LHCN-M2 (cell line): ENCODE measurements around the gene RAD51B. TPM values are rescaled to one million over a fixed set of nuclear protein-coding genes. Genes with fewer than 3 reads are reported as not detected.

Source experiments
- DNase-seq: peaks from one replicate; pipeline ENCODE4 v3.0.0-alpha.2; 2012; ENCODE audit warnings: low read depth
- total RNA-seq: library from RNA; depleted of rRNA; stranded (reverse); fragments of >200 nt; gene quantifications from 2 replicates; pipeline ENCODE4 v1.2.3, GENCODE V29; 2014

Gene RAD51B
- total RNA-seq, 1 experiment from 2014 or later, result 14.5 TPM

- no peak for DNase-seq
Measured at GRCh38 chr14:68208626-68209317, 389.2 kb downstream of the RAD51B start.

- peak; percentile 98 for DNase-seq
Measured at GRCh38 chr14:68210729-68211299, 391.2 kb downstream of the RAD51B start.

DNA sequence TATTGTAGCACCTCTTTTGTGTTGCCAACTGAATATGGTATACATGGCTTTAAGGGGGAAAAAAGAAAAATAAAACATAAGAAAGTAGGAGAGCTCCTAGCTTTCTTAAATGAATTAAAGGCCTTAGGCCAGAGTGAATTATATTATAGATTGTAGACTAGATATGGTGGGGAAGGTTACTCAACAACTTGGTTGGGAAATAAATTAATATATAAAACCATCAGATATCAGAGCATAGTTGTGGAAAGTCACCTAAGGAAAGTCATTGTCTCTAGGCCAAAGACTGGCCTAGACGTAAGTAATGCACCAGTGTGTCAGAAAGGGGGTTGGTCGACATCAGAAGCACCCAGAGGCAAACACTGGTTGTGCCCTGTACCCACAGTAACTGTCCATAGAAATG lies 391.8 kb downstream of the RAD51B start:
- DNase-seq, result no peak

- DNase-seq, result no peak
Measured at GRCh38 chr14:68211886-68212285, 392.3 kb downstream of the RAD51B start.

DNA sequence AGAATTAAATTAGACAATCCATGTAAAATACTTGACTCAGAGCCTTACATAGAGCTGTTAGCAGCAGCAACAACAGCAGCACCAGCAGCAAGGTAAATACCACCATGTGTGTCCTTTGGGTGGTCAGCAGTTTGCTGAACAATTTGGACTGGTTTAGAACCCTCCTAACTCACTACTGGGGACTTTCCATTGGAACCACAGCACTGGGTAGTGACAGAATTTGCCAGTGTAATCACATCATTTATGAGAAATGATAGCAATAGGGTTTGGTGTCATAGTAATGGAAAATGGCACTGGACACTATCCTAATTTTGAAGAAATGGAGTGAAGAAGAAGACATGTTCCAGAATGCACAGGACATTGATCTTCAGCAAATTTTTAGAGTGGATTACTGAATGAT lies 392.8 kb downstream of the RAD51B start:
- no peak for DNase-seq

- no peak for DNase-seq
Measured at GRCh38 chr14:68214431-68214830, 394.9 kb downstream of the RAD51B start.

- DNase-seq, result no peak
Measured at GRCh38 chr14:68215629-68216028, 396.1 kb downstream of the RAD51B start.

DNA sequence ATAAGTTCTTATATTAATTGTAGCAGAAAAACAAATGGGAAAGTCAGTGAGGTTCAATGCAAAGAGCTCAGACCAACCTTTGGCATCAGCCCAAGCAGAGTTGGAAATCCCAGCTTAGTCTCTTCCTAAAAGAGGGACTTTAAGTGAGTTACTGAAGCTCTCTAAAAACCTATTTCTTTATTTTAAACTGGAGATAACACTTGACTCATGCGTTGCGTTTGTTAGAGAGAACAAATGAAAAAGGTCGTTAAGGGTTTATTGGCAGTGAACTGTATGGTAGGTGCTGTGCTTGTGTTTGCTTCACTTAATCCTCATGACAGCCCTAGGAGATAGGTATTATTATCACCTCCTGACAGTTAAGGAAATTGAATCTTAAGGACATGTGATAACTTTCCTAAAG lies 396.5 kb downstream of the RAD51B start:
- no peak for DNase-seq

DNA sequence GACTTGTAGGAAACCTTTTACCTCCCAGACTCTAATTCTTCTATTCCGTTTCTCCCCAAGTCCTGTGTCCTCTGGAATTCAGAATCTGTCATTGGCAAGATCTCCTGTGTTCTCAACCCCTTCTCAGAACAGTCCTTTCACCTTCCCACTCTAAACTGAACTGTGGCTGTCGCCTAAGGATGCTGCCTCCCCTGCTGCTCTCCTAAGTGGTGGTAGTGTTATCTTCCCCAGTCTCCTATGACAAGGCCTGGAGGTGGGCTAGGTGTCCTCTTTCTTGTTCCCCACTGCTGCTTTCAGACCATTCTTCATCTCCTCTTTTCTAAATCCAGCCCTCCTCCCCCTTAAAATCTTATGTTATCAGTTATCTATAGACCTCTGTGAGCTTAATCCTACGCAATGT lies 397.4 kb downstream of the RAD51B start:
- no peak for DNase-seq

- DNase-seq, result no peak
Measured at GRCh38 chr14:68217791-68218340, 398.3 kb downstream of the RAD51B start.

GRCh38 chr14:68219407-68219806 lies 399.8 kb downstream of the RAD51B start:
- DNase-seq, result no peak

DNA sequence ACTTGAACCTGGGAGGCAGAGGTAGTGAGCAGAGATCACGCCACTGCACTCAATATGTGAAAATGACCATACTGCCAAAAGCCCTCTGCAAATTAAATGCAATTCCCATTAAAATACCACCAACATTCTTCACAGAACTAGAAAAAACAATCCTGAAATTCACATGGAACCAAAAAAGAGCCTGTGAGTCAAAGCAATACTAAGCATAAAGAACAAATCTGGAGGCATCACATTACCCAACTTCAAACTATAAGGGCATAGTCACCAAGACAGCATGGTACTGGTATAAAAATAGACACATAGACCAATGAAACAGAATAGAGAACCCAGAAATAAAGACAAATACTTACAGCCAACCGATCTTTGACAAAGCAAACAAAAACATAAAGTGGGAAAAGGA lies 401.5 kb downstream of the RAD51B start:
- peak; percentile 52 for DNase-seq

- no peak for DNase-seq
Measured at GRCh38 chr14:68222154-68222553, 402.6 kb downstream of the RAD51B start.

GRCh38 chr14:68222726-68223125 lies 403.1 kb downstream of the RAD51B start:
- DNase-seq, result no peak

DNA sequence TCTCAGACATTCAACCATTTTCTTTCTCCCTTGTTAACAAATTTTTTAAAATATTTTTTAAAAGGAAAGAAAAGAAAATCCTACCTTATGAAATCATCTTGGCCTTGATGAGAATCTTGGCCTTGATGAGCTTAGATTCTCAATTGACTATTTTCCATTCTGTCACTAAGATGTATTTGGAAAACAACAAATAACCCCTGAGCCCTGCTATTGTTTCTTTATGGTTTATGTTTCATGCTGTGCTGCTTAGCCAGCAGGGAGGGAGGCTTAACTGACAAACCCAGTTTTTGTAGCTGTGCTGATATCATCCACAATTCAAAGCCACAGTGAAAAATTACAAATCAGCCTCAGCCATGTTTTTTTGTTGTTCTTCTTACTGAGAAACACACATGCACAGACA lies 404.1 kb downstream of the RAD51B start:
- DNase-seq, result no peak

- no peak for DNase-seq
Measured at GRCh38 chr14:68225321-68225720, 405.7 kb downstream of the RAD51B start.

DNA sequence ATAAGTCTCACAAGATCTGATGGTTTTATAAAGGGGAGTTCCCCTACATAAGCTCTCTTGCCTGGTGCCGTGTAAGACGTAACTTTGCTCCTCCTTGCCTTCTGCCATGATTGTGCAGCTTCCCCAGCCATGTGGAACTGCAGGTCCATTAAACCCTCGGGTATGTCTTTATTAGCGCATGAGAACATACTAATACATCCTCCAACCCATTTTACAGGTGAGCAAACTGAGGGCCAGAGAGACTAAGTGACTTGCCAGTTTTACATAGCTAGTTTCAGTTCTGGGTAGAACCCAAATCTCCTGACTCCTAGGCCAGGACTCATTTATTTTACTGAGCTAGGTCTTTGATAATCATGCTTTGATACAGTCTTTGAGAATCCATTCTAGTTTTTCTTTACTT lies 406.9 kb downstream of the RAD51B start:
- DNase-seq, result no peak

GRCh38 chr14:68228656-68229055 lies 409.1 kb downstream of the RAD51B start:
- no peak for DNase-seq

DNA sequence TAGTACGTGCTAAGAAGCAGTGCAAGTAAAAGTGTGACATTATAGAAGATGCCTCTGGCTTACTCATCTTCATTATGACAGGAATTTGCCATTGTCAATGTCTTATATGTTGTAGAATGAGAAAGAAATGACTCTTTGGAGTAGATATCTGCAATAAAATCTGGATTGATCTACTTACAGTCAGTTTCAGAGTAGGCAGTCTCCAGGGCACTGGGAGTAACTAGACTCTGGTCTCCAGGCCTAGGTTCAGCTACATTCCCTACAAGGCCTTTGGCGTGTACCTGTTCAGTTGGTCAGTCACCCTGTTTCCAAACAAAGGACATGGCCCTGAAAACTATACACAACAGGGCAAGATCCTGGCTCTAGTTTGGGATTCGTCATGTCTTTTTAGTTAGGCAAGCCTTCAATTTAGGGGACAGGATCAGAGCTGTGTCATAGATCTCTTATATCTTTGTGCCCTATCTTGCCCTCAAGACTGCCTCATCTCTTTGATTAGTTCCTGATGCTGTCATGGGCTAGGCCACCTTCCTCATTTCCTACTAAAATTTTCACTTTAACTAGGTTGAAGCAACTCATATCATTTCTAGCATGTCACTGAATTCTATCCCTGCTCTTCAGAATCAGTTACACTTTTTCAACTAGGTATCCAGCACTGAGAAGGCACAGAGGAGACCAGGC lies 410.0 kb downstream of the RAD51B start:
- DNase-seq, result no peak

GRCh38 chr14:68230202-68230949 lies 410.8 kb downstream of the RAD51B start:
- DNase-seq, result no peak

DNA sequence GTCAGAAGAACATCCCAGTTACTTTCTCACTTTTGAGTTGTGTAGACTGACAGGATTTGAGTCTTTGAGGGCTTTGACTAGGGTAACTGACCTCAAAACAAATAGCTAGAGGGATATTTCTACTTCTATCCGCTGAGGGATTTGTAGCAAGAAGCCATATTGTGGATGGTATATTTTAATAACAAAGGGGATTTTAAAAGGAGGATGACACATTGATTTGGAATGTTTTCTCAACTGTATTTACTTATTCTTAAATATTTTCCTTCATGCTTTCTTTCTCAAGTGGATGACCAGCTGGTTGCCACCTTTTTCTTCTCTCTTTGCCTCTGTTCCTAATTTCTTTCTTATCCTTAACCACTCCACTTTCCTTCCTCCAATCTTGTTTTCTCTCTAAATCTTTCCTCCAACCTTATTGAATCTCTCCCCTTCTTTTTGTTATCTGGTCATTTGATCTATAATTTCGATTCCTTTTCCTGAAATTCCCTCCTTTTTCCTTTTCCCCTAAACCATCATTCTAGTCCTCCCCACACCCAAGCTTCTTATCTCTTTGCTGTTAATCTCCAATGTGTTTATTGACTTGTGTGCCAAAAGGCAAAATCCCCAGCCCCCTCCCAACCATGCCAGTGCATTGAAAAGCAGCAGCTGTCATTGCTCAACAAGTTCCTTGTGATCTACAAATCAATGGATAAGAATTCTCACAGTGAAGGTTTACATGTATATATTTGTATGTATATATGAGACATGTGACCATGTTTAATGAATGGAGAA lies 411.6 kb downstream of the RAD51B start:
- peak; percentile 44 for DNase-seq
